ENCODE data around the gene SYTL5. TPM values are rescaled to one million over a fixed set of nuclear protein-coding genes. Genes with fewer than 3 reads are reported as not detected.

Gene SYTL5
- polyA plus RNA-seq, 12 donors = 0.09 to 0.40 (median 0.22) TPM; not detected in 2

- DNase-seq = no peak
These were observed 132.5 kb downstream of the SYTL5 start for GRCh38 chrX:38138900-38139299.

DNA sequence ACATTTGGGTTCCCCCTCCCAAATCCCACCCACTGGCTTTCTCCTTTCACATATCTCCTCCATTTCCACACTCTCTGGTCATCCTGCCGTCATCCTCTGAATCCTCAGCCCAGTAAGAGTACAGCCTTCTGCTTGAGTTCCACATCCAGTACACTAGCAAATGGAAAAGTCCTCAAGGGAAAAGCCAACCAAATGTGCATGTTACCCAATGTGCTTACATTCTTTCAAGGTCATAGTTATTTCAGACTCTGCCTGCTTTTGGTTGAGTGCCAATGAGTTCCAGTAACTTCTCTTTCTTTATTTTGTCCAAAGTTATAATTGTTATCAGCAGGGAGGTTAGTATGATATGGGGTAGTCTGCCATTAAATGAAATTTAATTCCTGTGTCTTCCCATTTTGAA lies 136.3 kb downstream of the SYTL5 start:
- no peak for DNase-seq

DNA sequence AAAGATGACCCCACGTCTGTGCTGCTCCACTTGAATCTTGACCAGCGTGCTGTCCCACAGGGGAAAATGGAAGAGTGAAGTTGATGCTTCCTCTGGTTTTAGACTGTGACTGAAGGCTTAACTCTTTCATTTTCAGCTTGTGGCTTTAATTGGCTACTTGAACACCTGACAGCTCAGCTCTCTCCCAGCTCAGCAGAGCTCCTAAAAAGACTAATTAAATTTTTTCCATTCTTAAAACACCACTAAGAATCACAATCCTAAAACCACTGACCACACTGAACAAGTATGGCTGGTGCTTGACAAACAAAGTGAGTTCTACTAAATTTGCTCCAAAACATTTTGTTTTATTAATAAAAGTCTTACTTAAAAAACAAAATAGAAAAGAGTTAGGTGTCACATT lies 142.7 kb downstream of the SYTL5 start:
- no peak for DNase-seq

GRCh38 chrX:38150993-38151392 lies 144.6 kb downstream of the SYTL5 start:
- no peak for DNase-seq

GRCh38 chrX:38151441-38151840 lies 145.1 kb downstream of the SYTL5 start:
- DNase-seq = no peak

- DNase-seq = no peak
These were observed 148.0 kb downstream of the SYTL5 start for GRCh38 chrX:38154340-38154739.

DNA sequence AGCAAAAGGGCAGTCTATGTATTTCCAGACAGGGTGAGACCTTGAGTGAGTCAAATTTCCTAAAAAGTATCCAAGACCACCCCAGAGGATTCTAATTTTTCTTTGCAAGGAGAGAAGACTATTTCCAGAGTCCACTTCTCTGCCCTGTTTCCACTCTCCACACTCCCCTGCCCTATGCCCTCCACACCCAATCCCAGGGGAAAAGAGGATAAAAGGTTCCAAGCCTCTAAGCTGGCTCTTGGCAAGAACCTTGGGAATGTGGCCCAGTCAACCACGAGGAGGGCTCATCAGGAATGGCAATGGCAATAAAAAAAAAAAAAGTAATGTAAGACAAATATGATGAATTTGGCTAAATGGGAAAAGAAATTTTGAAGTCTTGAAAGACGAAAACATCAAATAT lies 148.5 kb downstream of the SYTL5 start:
- no peak for DNase-seq

GRCh38 chrX:38156838-38157237 lies 150.5 kb downstream of the SYTL5 start:
- no peak for DNase-seq

GRCh38 chrX:38163193-38163592 lies 156.8 kb downstream of the SYTL5 start:
- no peak for DNase-seq

GRCh38 chrX:38165023-38165422 lies 158.7 kb downstream of the SYTL5 start:
- DNase-seq = no peak

DNA sequence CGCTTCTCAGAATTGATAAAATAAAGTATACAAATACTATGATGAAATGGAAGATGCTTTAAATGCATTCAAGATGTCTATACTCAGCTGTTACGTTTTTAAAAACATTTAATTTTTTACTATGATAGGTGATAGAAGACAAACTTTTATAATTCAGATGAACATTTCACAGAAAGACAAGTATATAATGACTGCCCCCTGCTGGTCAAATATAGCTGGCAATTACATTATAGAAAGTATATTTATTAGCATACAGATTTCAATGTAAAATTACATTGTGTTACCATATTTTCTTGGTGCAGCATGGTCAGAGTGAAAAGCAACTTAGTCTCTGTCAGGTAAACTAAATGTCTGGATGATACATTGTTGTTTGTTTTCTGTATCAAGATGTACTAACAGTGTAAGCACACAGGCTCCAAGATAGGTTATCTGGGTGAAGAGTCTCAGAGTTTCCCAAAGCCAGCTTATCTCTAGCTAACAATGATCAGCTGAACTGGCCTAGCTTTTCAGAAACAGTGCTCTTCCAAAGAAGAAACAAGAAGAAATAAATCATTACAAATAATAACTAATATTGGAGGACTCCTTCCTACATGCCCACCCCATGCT lies 160.2 kb downstream of the SYTL5 start:
- DNase-seq = no peak

DNA sequence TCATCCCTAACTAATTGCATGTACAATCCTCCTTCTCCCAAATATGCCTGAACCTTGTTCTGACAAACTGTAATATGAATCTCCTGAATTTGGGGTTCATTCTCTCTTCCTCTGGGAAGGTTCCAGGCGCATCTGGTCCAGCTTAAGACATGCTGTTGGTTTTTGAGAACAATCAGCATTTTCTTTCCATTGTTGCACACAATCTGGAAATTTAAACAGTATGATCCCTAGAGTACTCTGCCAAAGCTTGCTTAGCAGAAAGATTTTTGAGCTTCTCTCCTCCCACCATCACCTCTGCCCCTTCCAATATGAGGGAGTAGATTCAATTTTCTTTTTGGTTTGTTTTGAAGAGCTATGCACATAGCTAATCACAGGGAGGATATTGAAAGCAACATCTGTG lies 164.2 kb downstream of the SYTL5 start:
- DNase-seq = no peak

DNA sequence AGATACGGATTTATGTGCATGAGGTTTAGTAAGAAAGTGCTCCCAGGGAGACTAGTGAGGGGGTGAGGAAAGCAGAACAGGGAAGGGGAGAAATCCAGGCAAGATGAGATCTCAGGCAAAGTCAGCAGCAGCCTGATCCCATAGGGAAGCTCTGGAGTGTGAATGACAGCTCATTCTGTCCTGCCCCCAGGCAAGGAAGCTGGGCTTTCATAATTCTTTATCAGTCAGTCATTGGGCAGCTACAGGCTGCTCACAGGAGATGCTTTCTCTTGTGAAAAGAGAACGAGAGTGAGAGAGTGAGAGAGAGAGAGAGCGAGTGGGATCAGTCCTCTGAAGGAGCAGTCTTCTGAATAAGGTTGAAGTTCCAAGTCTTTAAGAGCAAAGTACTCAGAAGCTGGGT lies 166.2 kb downstream of the SYTL5 start:
- no peak for DNase-seq

DNA sequence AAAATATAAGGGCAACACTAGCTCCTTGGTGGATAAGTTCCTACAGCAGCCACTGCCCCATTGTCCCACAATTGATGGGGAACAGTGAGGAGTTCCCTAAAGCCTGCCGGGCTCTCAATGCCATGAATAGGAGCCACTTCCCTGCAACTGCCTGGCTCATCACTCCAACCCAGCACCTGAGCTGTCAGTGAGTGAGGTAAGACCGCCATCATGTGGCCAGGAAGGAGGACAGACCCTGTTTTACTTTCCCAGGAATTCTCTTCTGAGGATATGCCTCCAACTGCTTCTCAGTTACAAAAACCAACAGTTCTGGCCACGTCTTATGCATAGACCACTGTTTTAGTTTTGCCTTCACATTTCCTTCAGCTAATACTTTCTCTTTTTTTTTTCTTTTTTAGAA lies 168.8 kb downstream of the SYTL5 start:
- DNase-seq = no peak

DNA sequence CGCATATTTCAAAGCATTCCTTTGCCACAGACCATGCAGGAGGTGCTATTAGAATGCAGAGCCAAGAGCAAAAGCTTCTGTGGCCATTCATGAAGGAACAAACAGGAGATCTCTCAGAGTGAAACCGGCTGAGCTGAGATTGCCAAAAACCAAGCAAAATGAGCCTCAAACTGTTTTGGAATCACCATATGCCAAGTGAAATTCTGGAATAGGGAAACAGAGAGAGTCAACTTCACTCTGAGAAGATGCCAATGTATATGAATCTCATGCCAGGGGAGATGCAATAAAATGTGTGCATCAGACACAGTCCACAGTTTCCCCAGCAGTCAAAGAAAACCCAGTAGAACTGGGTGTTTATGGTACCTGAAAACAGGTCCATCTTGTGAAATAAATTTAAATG lies 172.0 kb downstream of the SYTL5 start:
- no peak for DNase-seq

Other genes starting within 250 kb of the SYTL5 start
- 10 to 100 TPM in 11 of 12 donors, not detected in 1; 11.2 to 28.6 (median 19.2) TPM for gene CYBB, start 226.5 kb upstream of the SYTL5 start, polyA plus RNA-seq (ENCODE audit: insufficient read length in 12 of 12)
- gene DYNLT3, start 159.0 kb upstream of the SYTL5 start, polyA plus RNA-seq (ENCODE audit: insufficient read length in 12 of 12) = 10 to 100 TPM in 9 of 12 donors, 1 to 10 TPM in 2, not detected in 1; 8.8 to 15.0 (median 12.6) TPM
- 10 to 100 TPM in 11 of 12 donors, not detected in 1; 25.5 to 93.7 (median 39.8) TPM for gene SRPX, start 214.3 kb downstream of the SYTL5 start, polyA plus RNA-seq (ENCODE audit: insufficient read length in 12 of 12)